Mesothelial cell of epicardium (in vitro differentiated cells): Measurements from ENCODE around the gene CEACAM19. TPM values are rescaled to one million over a fixed set of nuclear protein-coding genes. Genes with fewer than 3 reads are reported as not detected.

Source experiments
- DNase-seq, 2 experiments: peaks; one replicate each; pipeline ENCODE4 v3.0.0; 2021; ENCODE audit warnings: low spot score in 2 of 2; ENCODE audit not compliant: unreplicated experiment in 2 of 2
- H3K27ac Mint-ChIP-seq: 2 replicates; pipeline ENCODE4 v1.8.0; 2021; ENCODE audit warnings: mixed read lengths
- H3K27me3 Mint-ChIP-seq: 2 replicates; pipeline ENCODE4 v1.8.0; 2021; ENCODE audit warnings: low read depth, mixed read lengths
- H3K36me3 Mint-ChIP-seq: 2 replicates; pipeline ENCODE4 v1.8.0; 2021; ENCODE audit warnings: mixed read lengths
- H3K4me1 Mint-ChIP-seq: 2 replicates; pipeline ENCODE4 v1.8.0; 2021; ENCODE audit warnings: mixed read lengths
- H3K4me3 Mint-ChIP-seq: 2 replicates; pipeline ENCODE4 v1.8.0; 2021; ENCODE audit warnings: mild to moderate bottlenecking, moderate library complexity, mixed read lengths
- H3K9me3 Mint-ChIP-seq: 2 replicates; pipeline ENCODE4 v1.8.0; 2021; ENCODE audit warnings: mixed read lengths
- total RNA-seq: library from RNA; stranded (reverse); gene quantifications from 3 replicates; pipeline ENCODE4 v1.2.1, GENCODE V29; 2021
- TF ChIP-seq, protein P1 (sequence below): fragments of 200-600 bp; sonication (generic); IDR thresholded peaks from one replicate; pipeline ENCODE4 v1.5.0; 2021; ENCODE audit warnings: antibody characterized with exemption; ENCODE audit not compliant: unreplicated experiment

CEACAM19 gene
- total RNA-seq, 1 donor from 2014 or later, result 11.2 TPM

DNA sequence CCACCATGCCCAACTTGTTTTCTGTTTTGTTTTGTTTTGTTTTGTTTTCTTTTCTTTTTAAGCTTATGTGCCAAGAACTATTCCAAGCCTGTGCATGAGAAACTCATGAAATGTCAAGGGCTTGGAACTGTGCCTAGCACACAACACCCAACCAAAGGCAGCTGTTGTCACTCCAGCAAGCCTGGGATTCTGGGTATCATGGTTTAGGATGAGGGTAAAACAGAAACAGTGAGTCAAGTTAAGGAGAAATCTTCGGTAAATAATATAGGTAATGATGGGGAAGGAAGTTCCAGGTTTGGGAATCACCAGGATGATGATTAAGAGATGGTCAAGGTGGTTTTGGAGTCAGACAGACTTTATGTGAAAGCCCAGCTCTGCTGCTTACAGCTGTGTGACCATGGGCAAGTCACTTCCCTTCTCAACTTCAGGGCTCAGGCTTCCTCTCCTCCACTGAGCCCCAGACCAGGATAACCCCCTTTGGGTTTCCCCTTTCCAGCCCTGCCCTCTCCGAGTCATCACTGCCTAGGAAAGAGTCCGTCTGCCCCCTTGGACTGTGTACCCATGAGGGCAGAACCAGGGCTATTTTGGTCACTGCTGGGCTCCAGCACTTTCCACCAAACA, 22.5 kb upstream of the CEACAM19 start:
- no peak overlapping the region for H3K27ac Mint-ChIP-seq
- H3K4me1 Mint-ChIP-seq, result no peaks in the 10 kb centered on the region
- H3K27me3 Mint-ChIP-seq, result no peaks in the 10 kb centered on the region
- TF ChIP-seq, protein P1, sequence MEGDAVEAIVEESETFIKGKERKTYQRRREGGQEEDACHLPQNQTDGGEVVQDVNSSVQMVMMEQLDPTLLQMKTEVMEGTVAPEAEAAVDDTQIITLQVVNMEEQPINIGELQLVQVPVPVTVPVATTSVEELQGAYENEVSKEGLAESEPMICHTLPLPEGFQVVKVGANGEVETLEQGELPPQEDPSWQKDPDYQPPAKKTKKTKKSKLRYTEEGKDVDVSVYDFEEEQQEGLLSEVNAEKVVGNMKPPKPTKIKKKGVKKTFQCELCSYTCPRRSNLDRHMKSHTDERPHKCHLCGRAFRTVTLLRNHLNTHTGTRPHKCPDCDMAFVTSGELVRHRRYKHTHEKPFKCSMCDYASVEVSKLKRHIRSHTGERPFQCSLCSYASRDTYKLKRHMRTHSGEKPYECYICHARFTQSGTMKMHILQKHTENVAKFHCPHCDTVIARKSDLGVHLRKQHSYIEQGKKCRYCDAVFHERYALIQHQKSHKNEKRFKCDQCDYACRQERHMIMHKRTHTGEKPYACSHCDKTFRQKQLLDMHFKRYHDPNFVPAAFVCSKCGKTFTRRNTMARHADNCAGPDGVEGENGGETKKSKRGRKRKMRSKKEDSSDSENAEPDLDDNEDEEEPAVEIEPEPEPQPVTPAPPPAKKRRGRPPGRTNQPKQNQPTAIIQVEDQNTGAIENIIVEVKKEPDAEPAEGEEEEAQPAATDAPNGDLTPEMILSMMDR, result no peak
- H3K4me3 Mint-ChIP-seq, result no peak overlapping the region
- H3K36me3 Mint-ChIP-seq, result peaks cover 24% of the 10 kb centered on the region
- DNase-seq, result no peak
- no peaks in the 10 kb centered on the region for H3K9me3 Mint-ChIP-seq

DNA sequence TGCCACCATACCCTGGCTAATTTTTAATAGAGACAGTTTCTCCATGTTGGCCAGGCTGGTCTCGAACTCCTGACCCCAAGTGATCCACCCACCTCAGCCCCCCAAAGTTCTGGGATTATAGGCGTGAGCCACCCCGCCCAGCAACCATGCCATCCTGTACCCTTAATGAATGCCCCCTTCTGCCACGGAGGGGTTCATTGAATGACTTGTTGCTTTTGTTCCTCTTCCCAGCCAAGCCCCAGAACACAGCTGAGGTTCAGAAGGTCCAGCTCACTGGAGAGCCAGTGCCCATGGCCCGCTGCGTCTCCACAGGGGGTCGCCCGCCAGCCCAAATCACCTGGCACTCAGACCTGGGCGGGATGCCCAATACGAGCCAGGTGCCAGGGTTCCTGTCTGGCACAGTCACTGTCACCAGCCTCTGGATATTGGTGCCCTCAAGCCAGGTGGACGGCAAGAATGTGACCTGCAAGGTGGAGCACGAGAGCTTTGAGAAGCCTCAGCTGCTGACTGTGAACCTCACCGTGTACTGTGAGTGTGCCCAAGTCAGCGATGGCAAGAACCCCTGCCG, 21.6 kb upstream of the CEACAM19 start:
- DNase-seq, result no peak
- H3K4me1 Mint-ChIP-seq, result no peaks in the 10 kb centered on the region
- TF ChIP-seq, protein P1, result no peak
- H3K27ac Mint-ChIP-seq, result no peak overlapping the region
- no peak overlapping the region for H3K4me3 Mint-ChIP-seq
- H3K27me3 Mint-ChIP-seq, result no peaks in the 10 kb centered on the region
- H3K9me3 Mint-ChIP-seq, result no peaks in the 10 kb centered on the region
- H3K36me3 Mint-ChIP-seq, result peaks cover 27% of the 10 kb centered on the region

DNA sequence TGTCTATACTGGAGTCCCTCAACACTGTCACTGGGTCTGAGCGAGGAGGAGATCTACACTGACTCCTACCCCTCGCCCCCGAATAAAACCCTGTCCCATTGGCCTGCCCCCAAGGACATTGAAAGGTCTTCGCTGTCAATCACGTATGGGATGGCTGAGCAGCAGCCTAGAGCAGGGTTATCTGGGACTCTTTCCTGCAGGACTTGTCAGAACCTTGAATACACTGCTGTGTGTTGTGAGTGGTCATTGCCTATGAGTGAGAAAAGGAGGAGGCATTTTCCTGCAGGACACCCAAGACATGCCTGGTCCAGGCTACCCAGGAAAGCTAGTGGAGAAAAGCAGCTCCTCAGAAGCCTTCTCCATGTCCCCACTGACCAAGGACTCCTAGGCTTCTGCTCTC, 17.9 kb upstream of the CEACAM19 start:
- DNase-seq, result no peak
- no peaks in the 10 kb centered on the region for H3K4me1 Mint-ChIP-seq
- TF ChIP-seq, protein P1, result no peak
- H3K27me3 Mint-ChIP-seq, result no peaks in the 10 kb centered on the region
- no peak overlapping the region for H3K4me3 Mint-ChIP-seq
- H3K36me3 Mint-ChIP-seq, result peaks cover 44% of the 10 kb centered on the region
- no peak overlapping the region for H3K27ac Mint-ChIP-seq
- no peaks in the 10 kb centered on the region for H3K9me3 Mint-ChIP-seq

DNA sequence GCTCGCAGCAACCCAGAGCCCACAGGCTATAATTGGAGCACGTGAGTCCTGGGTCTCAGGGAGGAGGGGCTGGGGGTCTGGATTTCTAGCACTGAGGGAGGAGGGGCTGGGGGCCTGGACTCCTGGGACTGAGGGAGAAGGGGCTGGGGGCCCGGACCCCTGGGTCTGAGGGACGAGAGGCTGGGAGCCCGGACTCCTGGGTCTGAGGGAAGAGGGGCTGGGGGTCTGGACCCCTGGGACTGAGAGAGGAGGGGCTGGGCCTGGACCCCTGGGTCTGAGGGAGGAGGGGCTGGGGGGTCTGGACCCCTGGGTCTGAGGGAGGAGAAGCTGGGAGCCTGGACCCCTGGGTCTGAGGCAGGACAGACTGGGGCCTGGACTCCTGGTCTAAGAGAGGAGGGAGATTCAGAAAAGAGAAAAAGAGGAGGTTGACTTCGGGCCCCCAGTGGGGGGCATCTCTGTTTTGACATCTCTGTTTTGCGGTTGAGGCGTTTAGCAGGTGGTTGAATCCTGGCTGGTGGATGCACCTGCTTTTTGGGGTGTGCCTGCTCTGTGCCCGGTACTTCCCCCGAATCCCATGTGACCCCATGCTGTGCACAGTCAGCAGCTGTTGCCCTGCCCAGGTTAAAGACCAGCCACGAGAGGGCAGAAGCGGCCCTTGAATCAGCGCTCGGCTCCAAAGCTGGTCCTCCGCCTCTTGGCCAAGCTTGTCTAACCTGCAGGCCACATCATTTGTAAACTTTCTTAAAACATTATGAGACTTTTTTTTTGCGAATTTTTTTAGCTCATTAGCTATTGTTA, 17.1 kb upstream of the CEACAM19 start:
- no peak for DNase-seq
- peaks cover 45% of the 10 kb centered on the region for H3K36me3 Mint-ChIP-seq
- no peaks in the 10 kb centered on the region for H3K9me3 Mint-ChIP-seq
- H3K4me3 Mint-ChIP-seq, result no peak overlapping the region
- TF ChIP-seq, protein P1, result no peak
- no peak overlapping the region for H3K27ac Mint-ChIP-seq
- H3K4me1 Mint-ChIP-seq, result no peaks in the 10 kb centered on the region
- no peaks in the 10 kb centered on the region for H3K27me3 Mint-ChIP-seq

DNA sequence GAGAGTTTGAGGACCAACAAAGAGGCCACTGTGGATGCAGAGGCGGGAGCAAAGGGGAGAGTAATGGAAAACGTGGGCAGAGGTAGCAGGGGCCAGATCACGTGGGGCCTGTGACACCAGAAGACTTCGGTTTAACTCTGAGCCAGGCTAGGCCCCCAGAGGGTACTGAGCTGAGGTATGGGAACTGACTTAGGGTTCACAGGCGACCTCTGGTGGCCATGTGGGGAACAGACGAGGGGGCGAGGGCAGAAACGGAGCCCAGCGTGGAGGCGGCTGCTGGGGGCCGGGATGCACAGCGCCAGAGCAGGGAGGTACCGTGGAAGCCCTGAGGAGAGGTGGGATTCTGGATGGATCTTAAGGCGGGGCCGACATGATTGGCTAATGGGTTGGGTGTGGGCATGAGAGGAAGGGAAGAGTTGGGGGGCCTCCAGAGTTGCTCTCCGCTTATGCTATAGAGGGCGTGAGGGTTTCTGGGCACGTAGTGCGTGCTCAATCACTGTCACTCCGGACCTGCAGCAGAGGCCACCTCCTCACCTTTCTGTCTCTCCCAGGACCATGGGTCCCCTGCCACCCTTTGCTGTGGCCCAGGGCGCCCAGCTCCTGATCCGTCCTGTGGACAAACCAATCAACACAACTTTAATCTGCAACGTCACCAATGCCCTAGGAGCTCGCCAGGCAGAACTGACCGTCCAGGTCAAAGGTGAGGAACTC, 13.9 kb upstream of the CEACAM19 start:
- H3K36me3 Mint-ChIP-seq, result peaks cover 38% of the 10 kb centered on the region
- TF ChIP-seq, protein P1, result peak; percentile 78
- H3K27ac Mint-ChIP-seq, result no peak overlapping the region
- H3K27me3 Mint-ChIP-seq, result no peaks in the 10 kb centered on the region
- no peaks in the 10 kb centered on the region for H3K9me3 Mint-ChIP-seq
- peak; percentile 56 to 80 for DNase-seq
- no peaks in the 10 kb centered on the region for H3K4me1 Mint-ChIP-seq
- no peak overlapping the region for H3K4me3 Mint-ChIP-seq
